Muscle layer of colon (tissue), 2 donors: ENCODE data around the gene AKT1.
"Not testable (repeated sequence)": the region's sequence is repeated elsewhere in the genome, so short reads cannot be mapped to it uniquely, and the experiment has no call there.

Experiments
- H3K27ac ChIP-seq: one replicate; pipeline ENCODE4 v1.7.0; 2013; ENCODE audit warnings: low read depth, mild to moderate bottlenecking, low read length, moderate library complexity
- H3K27me3 ChIP-seq, 2 donors: one replicate each; pipeline ENCODE4 v1.7.0; 2013; ENCODE audit warnings: low read length in 2 of 2, mild to moderate bottlenecking in 2 of 2; ENCODE audit not compliant: insufficient read depth in 2 of 2, control insufficient read depth in 1 of 2
- H3K36me3 ChIP-seq: one replicate; pipeline ENCODE4 v1.7.0; 2013; ENCODE audit warnings: mild to moderate bottlenecking, low read length; ENCODE audit not compliant: insufficient read depth
- H3K4me1 ChIP-seq: one replicate; pipeline ENCODE4 v1.7.0; 2013; ENCODE audit warnings: mild to moderate bottlenecking, low read length; ENCODE audit not compliant: insufficient read depth
- H3K4me3 ChIP-seq, 2 donors: one replicate each; pipeline ENCODE4 v1.7.0; 2013; ENCODE audit warnings: low read length in 2 of 2, low read depth in 1 of 2, mild to moderate bottlenecking in 1 of 2, moderate library complexity in 1 of 2
- H3K9ac ChIP-seq: one replicate; pipeline ENCODE4 v1.7.0; 2013; ENCODE audit warnings: low read length
- H3K9me3 ChIP-seq: one replicate; pipeline ENCODE4 v1.7.0; 2013; ENCODE audit warnings: mild to moderate bottlenecking, low read length
- donor health status: abdominal sarcoma.
- donor health status: Adenocarcinoma of cecum.

The AKT1 gene

DNA sequence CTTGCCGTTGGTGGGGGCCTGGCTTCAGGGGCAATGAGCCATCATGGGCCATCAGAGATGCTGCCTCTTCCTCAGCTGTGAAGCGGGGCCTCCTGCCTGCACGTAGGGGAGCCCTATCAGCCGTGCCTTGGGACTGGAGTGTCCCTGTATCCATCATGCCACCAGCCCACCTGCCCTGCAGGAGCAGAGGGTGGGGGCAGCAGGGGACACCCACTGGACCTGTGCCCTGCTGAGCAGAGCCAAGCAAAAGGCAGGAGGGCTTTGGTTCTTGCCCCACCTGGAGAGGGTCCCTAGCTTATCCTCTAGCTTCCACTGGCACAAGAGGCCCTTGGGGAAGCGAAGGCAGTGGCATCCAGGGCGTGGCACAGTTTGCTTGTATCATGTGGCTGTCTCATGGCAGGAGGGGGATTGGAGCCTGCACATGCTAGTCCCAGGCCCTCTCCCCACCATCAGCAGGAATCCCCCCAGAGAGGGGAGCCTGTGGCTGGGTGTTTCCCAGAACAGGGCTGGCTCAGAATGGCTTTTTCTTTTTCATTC is 61.4 kb downstream of the AKT1 start:
- Histone ChIP-seq H3K4me3 (no peak overlapping the region), H3K9me3 (no peaks in the 10 kb centered on the region), H3K9ac (no peak overlapping the region), H3K36me3 (no peaks in the 10 kb centered on the region), H3K4me1 (peaks cover 10% of the 10 kb centered on the region), H3K27ac (no peak overlapping the region), H3K27me3 (peaks cover 0 to 4% of the 10 kb centered on the region in 2 donors)

DNA sequence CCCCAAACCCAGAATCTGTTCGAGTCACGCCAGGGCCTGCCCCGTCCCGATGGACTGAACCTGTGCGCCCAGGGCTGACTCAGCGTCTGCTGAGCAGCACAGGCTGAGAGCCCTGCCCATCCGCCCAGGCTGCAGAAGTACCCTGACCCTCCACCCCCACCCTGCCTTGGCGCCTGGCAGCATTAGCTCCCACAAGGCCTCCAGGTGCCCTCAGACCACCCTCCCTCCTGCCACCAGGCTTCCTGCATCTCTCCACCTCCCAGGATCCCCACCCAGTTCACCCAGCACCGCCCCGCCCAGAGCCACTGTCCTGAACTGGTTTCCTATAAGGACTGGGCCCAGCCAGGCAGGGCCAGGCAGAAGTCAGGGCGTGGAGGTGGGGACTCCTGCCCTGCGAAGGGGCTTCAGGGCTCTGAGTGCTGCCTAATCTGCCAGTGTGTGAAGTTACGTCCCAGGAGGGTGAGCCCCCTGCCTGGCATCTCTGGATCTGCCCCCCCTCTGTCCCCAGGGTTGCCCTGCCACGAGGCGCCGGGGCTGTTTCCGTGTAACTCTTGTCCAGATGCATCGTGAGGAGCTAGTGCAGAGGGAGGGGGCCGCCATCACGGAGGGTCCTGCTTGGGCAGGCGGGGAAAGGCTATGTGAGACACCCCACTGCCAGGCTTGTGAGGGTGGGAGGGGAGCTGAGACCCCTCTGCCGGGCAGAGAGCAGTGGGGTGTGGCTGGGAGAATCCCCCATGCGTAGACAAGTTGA is 62.4 kb downstream of the AKT1 start:
- no peak overlapping the region for H3K4me3 ChIP-seq

DNA sequence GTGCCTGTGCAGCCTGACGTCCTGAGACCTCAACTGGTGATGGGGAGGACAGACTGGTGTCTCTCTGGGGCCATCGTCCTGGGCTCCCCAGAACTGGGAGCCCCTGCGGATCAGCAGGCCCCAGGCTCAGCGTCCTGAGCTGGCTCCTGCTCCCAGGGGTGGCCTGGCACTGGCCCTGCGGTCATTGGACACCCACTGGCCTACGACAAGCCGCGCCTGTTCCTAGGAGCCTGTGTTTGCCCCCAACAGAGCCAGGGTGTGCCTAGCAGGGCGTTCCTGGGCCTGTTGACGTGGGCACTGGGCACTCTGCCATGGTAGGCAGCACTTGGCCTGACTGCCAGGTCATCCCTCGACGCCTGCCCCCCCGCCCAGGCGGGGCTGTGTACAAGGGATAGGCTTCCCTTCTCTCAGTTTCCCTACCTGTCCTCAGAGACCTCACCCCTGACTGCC is 63.2 kb downstream of the AKT1 start:
- Histone ChIP-seq H3K4me1 (peaks cover 10% of the 10 kb centered on the region), H3K36me3 (no peaks in the 10 kb centered on the region), H3K4me3 (no peak overlapping the region), H3K27me3 (peaks cover 0 to 7% of the 10 kb centered on the region in 2 donors), H3K27ac (no peak overlapping the region), H3K9ac (no peak overlapping the region), H3K9me3 (no peaks in the 10 kb centered on the region)

More for the DNA sequence above, 62.4 kb downstream of the AKT1 start:
- Histone ChIP-seq H3K36me3 (no peaks in the 10 kb centered on the region), H3K9ac (no peak overlapping the region), H3K4me1 (peaks cover 10% of the 10 kb centered on the region), H3K27ac (no peak overlapping the region), H3K9me3 (no peaks in the 10 kb centered on the region), H3K27me3 (peaks cover 0 to 5% of the 10 kb centered on the region in 2 donors)

DNA sequence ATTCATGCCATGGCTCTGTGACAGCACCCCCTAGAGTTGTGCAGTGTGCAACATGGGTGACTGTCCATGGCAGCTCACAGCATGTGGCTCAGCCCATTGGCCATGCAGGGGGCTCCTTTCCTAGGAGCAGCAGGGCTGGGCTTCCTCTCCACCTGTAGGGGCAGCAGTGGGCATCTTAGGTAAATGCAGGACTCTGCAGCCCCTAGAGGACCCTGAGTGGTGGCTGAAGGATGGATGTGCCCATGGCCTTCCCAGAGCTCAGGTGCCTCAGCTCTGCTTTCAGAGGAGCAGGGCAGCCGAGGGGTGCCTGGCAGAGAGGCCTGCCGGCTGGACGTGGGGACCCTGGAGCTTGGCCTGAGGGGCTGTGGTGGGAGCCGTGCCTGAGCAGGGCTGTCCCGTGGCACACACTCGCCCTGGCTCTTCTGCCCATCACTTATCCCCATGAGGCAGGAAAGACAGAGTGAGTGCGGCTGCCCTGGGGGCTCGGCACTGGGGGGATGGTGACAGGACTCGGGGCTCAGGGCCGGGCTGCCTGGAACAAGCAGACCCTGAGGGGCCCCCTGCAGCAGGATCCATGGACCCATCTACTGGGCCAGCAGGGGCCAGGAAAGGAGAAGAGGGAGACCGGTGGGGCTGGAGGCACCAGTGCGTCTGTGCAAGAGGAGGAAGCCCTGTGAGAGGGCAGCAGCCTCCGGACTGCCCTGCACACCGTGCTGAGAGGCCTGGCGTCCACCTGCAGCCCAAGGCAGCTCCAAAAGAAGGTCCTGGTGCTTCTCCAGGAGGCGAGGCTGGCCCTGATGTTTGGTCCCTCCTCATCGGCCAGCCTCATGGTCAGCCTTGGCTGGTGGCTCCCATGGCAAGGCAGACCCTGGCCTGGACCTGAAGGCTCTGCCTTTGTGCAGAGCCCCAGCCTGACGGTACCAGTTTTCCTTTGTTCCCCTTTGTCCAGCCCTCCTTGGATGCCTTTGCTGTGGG is 63.9 kb downstream of the AKT1 start:
- Histone ChIP-seq H3K27me3 (peaks cover 0 to 7% of the 10 kb centered on the region in 2 donors), H3K9ac (no peak overlapping the region), H3K36me3 (no peaks in the 10 kb centered on the region), H3K4me3 (no peak overlapping the region), H3K4me1 (peaks cover 9% of the 10 kb centered on the region), H3K27ac (no peak overlapping the region), H3K9me3 (no peaks in the 10 kb centered on the region)

DNA sequence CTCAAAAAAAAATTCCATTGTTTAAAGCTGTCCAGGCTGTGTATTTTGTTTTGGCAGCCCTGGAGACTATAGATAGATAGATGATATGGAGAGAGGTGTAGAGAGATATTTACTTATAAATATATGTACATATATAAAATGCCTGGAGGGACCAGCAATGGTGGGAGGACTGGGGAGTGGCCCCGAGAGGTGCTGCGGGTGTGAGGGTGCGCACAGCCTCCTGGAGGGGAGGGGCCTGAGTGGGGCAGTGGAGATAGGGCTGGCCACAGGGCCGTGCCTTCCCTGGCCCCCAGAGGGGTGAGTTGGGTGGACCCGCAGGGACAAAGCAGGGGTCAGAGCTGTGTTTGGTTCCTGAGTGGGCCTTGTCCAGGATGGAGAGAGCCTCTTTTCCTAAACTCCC is 65.1 kb downstream of the AKT1 start:
- Histone ChIP-seq H3K36me3 (no peaks in the 10 kb centered on the region), H3K27ac (no peak overlapping the region), H3K4me3 (no peak overlapping the region), H3K9me3 (no peaks in the 10 kb centered on the region), H3K27me3 (peaks cover under 1 to 16% of the 10 kb centered on the region in 2 donors), H3K9ac (no peak overlapping the region), H3K4me1 (no peaks in the 10 kb centered on the region)

DNA sequence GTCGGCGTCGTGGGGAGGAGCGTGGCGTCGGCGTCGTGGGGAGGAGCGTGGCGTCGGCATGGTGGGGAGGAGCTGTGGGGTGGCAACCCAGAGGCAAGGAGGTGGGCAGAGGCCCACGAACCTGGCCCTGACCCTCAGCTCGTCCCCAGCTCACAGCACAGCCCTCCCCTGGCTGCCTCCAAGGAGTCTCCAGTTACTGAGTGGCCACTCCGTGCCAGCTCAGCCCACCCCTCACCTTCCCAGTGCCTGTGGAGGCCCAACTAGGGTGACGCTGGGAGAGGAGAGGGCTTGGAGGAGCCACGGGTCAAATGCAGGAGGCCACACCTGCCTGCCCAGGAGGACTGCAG is 65.7 kb downstream of the AKT1 start:
- H3K27me3 ChIP-seq = peaks cover 7 to 23% of the 10 kb centered on the region in 2 donors
- peaks cover 5% of the 10 kb centered on the region for H3K4me1 ChIP-seq
- no peaks in the 10 kb centered on the region for H3K9me3 ChIP-seq
- H3K4me3 ChIP-seq = no peak overlapping the region
- H3K36me3 ChIP-seq = no peaks in the 10 kb centered on the region
- no peak overlapping the region for H3K27ac ChIP-seq
- no peak overlapping the region for H3K9ac ChIP-seq

DNA sequence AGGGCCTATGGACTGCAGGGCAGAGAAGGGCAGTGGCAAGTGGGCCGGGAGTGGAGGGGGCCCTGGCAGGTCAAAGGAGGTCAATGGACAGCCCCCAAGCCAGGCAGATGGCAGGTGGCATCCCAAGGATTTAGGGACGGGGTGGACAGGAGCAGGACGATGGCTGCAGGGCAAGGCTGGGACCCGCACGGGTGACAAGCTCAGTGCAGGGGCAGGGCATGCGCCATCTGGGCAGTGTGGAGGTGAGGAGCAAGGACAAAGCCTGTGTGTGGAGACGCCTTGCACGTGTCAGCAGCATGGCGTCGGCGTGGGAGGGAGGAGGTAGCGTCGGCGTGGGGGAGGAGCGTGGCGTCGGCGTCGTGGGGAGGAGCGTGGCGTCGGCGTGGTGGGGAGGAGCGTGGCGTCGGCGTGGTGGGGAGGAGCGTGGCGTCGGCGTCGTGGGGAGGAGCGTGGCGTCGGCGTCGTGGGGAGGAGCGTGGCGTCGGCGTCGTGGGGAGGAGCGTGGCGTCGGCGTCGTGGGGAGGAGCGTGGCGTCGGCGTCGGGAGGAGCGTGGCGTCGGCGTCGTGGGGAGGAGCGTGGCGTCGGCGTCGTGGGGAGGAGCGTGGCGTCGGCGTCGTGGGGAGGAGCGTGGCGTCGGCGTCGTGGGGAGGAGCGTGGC is 66.2 kb downstream of the AKT1 start:
- not testable (repeated sequence) for H3K4me1 ChIP-seq, H3K36me3 ChIP-seq, H3K9me3 ChIP-seq, H3K4me3 ChIP-seq, H3K27ac ChIP-seq, H3K9ac ChIP-seq
- peaks cover 11 to 28% of the 10 kb centered on the region in 2 donors for H3K27me3 ChIP-seq

DNA sequence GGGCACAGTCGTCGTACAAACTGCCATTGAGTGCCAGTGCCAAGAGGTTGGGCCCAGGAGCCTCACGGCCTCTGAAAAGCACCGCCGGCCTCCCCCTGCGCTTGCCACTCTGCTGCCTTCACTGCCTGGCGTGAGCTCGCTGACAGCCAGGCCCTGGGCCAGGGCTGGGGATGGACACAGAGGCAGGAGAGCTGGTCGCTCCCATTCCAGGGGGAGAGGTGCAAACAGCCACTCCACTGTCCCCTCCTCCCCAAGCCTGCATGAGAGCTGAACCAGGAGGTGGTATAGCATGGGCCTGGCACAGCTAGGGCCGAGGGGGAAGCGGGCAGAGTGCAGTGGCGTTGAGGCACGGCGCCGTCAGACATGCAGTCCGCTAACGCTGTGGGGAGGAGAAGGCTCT is 66.9 kb downstream of the AKT1 start:
- H3K4me1 ChIP-seq = peaks cover 9% of the 10 kb centered on the region
- H3K27me3 ChIP-seq = peaks cover 11 to 30% of the 10 kb centered on the region in 2 donors
- no peak overlapping the region for H3K4me3 ChIP-seq
- no peak overlapping the region for H3K27ac ChIP-seq
- no peak overlapping the region for H3K9ac ChIP-seq
- no peaks in the 10 kb centered on the region for H3K36me3 ChIP-seq
- no peaks in the 10 kb centered on the region for H3K9me3 ChIP-seq

DNA sequence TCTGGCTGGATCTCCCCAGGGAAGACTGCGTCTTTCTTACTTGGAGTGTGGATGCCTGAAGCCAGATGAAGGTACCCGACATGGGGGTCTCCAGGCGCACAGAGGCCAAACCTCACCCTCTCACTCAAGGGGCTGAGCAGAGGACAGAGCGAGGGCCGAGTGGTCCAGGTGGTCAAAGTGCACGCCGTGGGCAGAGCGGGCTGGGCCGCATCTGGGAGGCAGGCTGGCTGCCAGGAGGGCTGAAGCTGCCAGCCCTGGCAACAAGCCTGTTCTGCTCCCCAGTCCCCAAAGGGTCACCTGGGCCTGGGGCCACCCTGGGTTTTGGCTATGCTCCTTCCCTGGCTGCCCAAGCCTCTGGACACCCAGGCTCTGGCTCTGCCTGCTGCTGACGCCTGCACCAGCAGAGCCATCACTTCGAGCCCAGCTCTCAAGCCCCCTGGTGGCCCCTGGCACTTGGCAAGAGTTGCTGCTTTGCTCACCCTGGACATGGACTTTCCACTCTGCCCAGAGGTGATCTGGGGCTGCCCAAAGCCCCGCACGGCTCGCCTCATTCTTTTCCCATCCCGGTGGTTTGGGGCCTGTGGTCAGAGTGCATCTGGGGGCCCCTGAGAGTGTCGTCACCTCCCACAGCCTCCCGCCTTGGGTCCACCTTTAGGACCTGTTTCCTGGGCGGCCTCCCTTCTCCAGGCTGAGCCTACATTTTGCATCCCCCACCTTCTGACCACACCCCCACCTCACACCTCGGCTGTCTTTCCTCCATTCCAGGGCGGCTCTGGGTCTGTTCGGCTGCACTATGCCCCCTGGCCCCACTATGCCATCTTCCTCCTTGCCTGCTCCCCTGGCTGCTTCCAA is 68.7 kb downstream of the AKT1 start:
- H3K4me1 ChIP-seq = peaks cover 22% of the 10 kb centered on the region
- H3K9me3 ChIP-seq = no peaks in the 10 kb centered on the region
- no peak overlapping the region for H3K4me3 ChIP-seq
- no peak overlapping the region for H3K9ac ChIP-seq
- no peak overlapping the region for H3K27ac ChIP-seq
- no peaks in the 10 kb centered on the region for H3K36me3 ChIP-seq
- H3K27me3 ChIP-seq = peaks cover 11 to 30% of the 10 kb centered on the region in 2 donors

DNA sequence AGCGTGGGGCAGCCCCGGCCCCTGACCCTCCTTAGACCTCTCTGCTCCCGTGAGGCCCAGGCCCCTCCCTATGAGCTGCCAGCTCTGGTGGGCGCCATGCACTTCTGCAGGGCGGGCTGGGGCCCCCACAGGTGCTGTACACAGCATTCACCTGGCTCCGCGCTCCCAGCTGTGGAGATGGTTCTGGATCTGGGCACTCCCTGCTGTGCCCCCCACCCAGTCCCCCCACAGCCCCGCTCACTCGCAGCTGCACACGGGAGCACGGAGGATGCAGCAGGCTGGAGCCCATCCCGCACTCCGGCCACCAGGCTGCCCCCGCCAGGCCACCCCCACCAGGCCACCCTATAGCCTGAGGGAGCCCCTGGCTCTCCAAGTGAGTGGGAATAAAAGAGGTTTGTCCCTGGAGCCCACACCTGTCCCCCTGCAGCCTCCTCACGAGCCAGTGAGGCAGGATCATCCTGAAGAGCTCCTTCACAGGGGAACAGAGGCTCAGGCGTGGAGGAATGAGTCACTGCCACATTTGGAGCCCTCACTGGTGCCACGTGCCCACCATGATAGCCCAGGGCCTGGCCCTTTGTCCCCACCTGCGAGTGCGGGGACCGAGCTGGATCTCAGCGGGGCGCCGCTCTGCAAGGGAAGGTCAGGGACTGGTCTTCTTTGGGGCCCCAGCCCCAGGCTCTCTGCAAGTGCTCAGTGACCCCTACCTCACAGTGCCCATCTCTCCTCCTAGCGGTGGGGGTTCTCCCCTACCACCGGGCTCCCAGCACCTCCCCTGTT is 69.6 kb downstream of the AKT1 start:
- Histone ChIP-seq H3K9ac (no peak overlapping the region), H3K27ac (no peak overlapping the region), H3K36me3 (peaks cover 5% of the 10 kb centered on the region), H3K27me3 (peaks cover 11 to 26% of the 10 kb centered on the region in 2 donors), H3K9me3 (no peaks in the 10 kb centered on the region), H3K4me3 (no peak overlapping the region), H3K4me1 (peaks cover 22% of the 10 kb centered on the region)
